ENCODE measurements around the gene NPTN. TPM values are rescaled to one million over a fixed set of nuclear protein-coding genes. Genes with fewer than 3 reads are reported as not detected.

NPTN gene
- polyA plus RNA-seq, 1 of the 3 experiments (the other 2 are of a cell fraction): 177 TPM

- Histone ChIP-seq H3F3A (replicated peaks; ENCODE audit: insufficient read depth) (no peaks in the 10 kb centered on the region), H3K4me2 (no peak overlapping the region), H3K36me3 (replicated peaks in 1 of 2; ENCODE audit: control insufficient read depth in 1 of 2, insufficient read depth in 2 of 2, low read length in 1 of 2) (no peaks in the 10 kb centered on the region), H3K9me2 (no peaks in the 10 kb centered on the region), H3K9ac (no peak overlapping the region), H4K20me1 (ENCODE audit: insufficient read depth) (no peaks in the 10 kb centered on the region), H3K27ac (ENCODE audit: low read depth in 2 of 2, low read length in 1 of 2) (no peak overlapping the region), H2AFZ (ENCODE audit: low read depth) (no peak overlapping the region), H3K4me1 (ENCODE audit: control insufficient read depth in 1 of 2, insufficient read depth in 2 of 2, low read depth in 1 of 2, low read length in 1 of 2) (no peaks in the 10 kb centered on the region), H3K4me3 (ENCODE audit: low read depth in 2 of 2, low read length in 1 of 2) (no peak overlapping the region), H3K79me2 (ENCODE audit: insufficient read depth) (no peaks in the 10 kb centered on the region), H3K9me3 (no peaks in the 10 kb centered on the region), H3K27me3 (ENCODE audit: insufficient read depth) (no peaks in the 10 kb centered on the region)
- ChIA-PET POLR2A (no interaction called here), CTCF (interaction anchor here (1.1 kb wide), 2 partner anchors 33 to 172 kb away, joined by 3 to 6 read pairs; no protein-coding TSS in a partner anchor)
- TF ChIP-seq TEAD4 (IDR thresholded peaks at IDR 0.05; ENCODE audit: borderline replicate concordance, insufficient read depth): no peak
- no peak for TF ChIP-seq GABPA (IDR thresholded peaks at IDR 0.05; ENCODE audit: low read depth)
- TF ChIP-seq SMC3 (IDR thresholded peaks at IDR 0.05; ENCODE audit: low read depth, low read length): no peak
- no peak for TF ChIP-seq EZH2phosphoT487 (IDR thresholded peaks at IDR 0.05; ENCODE audit: borderline replicate concordance, low read depth)
- no peak for TF ChIP-seq ZBTB33 (IDR thresholded peaks at IDR 0.05; ENCODE audit: borderline replicate concordance, low read depth)
- no peak for TF ChIP-seq ELF1 (IDR thresholded peaks at IDR 0.05)
- TF ChIP-seq EP300 (IDR thresholded peaks at IDR 0.05; ENCODE audit: borderline replicate concordance in 1 of 2, low read depth in 1 of 2, low read length in 1 of 2): no peak
- TF ChIP-seq RXRA (IDR thresholded peaks at IDR 0.05; ENCODE audit: borderline replicate concordance, low read depth): no peak
- TF ChIP-seq NFIC (IDR thresholded peaks at IDR 0.05; ENCODE audit: borderline replicate concordance): no peak
- TF ChIP-seq CTCF (IDR thresholded peaks at IDR 0.05): no peak
- TF ChIP-seq NRF1 (IDR thresholded peaks at IDR 0.05; ENCODE audit: low read depth, low read length): no peak
- TF ChIP-seq CHD2 (IDR thresholded peaks at IDR 0.05; ENCODE audit: low read length, partially characterized antibody): no peak
- TF ChIP-seq PBX3 (IDR thresholded peaks at IDR 0.05): no peak
- no peak for TF ChIP-seq MXI1 (IDR thresholded peaks at IDR 0.05; ENCODE audit: low read depth, low read length)
- no peak for TF ChIP-seq MAX (IDR thresholded peaks at IDR 0.05; ENCODE audit: low read depth)
- TF ChIP-seq JUND (IDR thresholded peaks at IDR 0.05): no peak
- TF ChIP-seq POLR2AphosphoS5 (IDR thresholded peaks at IDR 0.05; ENCODE audit: low read depth, low read length): no peak
- TF ChIP-seq FOXM1 (IDR thresholded peaks at IDR 0.05; ENCODE audit: low read depth): no peak
- TF ChIP-seq USF1 (IDR thresholded peaks at IDR 0.05; ENCODE audit: borderline replicate concordance, low read depth): no peak
- no peak for DNase-seq
- 79% methylated on average over 2 of the region's 2 CpGs for WGBS (ENCODE audit: low lambda C conversion rate)
These were observed 105.6 kb downstream of the NPTN start for GRCh38 chr15:73527598-73527997.
